ENCODE results near the gene TMEM179. TPM values are rescaled to one million over a fixed set of nuclear protein-coding genes. Genes with fewer than 3 reads are reported as not detected.

Gene TMEM179
- total and polyA plus RNA-seq, 9 donors, result 0.38 to 0.95 (median 0.61) TPM

DNA sequence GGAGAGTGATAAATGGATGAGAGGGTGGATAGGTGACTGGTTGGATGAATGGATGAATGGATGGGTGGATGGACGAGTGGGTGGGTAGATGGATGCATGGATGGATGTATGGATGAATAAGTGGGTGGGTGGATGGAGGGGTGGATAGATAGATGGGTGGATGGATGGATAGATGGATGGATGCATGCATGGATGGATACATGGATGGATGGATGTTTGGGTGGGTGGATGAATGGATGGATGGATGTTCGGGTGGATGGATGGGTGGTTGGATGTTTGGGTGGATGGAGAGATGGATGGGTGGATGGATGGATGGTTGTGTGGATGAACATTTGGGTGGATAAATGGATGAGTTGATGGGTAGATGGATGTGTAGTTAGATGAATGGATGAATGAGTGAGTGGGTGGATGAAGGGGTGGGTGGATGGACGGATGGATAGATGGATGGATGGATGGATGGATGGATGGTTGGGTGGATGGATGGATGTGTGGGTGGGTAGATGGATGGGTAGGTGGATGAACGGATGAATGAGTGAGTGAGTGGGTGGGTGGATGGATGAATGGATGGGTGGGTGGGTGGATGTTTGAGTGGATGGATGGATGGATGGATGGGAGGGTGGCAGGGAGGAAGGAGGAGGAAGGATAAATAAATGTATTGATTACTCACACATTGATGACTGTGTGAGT is 9.7 kb upstream of the TMEM179 start:
- H3K36me3 ChIP-seq (ENCODE audit: control insufficient read depth, insufficient read depth, low read length), result no peaks in the 10 kb centered on the region
- WGBS (ENCODE audit: insufficient coverage), result 66% methylated on average over 4 of the region's 4 CpGs
- no peak overlapping the region for H3K4me3 ChIP-seq (ENCODE audit: low read length)
- no peak for DNase-seq
- H3K4me1 ChIP-seq (ENCODE audit: control insufficient read depth, insufficient read depth, low read length), result no peaks in the 10 kb centered on the region
- H3K27me3 ChIP-seq (ENCODE audit: control insufficient read depth, insufficient read depth, low read length), result peaks cover 12% of the 10 kb centered on the region
- H3K9me3 ChIP-seq (replicated peaks; ENCODE audit: control insufficient read depth, low read depth, low read length), result no peaks in the 10 kb centered on the region
- no peak overlapping the region for H3K27ac ChIP-seq (ENCODE audit: low read length)

DNA sequence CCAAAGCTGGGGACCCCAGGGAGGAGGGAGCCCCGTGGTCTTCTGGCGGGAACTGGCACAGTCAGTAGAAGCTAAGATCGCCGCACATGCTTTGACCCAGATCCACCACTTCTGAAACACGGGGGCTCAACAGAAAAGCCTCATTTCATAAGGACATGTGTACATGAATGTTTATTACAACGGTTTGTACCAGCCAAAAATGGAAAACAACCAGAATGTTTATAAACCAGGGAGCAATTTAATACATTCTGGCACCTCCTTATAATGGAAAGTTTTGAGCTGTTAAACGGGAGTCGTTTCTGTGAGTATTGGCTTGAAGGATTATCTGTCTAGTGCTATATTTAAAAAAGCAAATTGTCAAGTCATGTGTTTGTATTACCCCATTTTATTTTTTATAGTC is 7.3 kb upstream of the TMEM179 start:
- H3K27me3 ChIP-seq (ENCODE audit: control insufficient read depth, insufficient read depth, low read length), result peaks cover 15% of the 10 kb centered on the region
- DNase-seq, result no peak
- no peaks in the 10 kb centered on the region for H3K4me1 ChIP-seq (ENCODE audit: control insufficient read depth, insufficient read depth, low read length)
- H3K4me3 ChIP-seq (ENCODE audit: low read length), result no peak overlapping the region
- H3K9me3 ChIP-seq (replicated peaks; ENCODE audit: control insufficient read depth, low read depth, low read length), result no peaks in the 10 kb centered on the region
- H3K27ac ChIP-seq (ENCODE audit: low read length), result no peak overlapping the region
- WGBS (ENCODE audit: insufficient coverage), result 90% methylated on average over 2 of the region's 8 CpGs
- no peaks in the 10 kb centered on the region for H3K36me3 ChIP-seq (ENCODE audit: control insufficient read depth, insufficient read depth, low read length)

DNA sequence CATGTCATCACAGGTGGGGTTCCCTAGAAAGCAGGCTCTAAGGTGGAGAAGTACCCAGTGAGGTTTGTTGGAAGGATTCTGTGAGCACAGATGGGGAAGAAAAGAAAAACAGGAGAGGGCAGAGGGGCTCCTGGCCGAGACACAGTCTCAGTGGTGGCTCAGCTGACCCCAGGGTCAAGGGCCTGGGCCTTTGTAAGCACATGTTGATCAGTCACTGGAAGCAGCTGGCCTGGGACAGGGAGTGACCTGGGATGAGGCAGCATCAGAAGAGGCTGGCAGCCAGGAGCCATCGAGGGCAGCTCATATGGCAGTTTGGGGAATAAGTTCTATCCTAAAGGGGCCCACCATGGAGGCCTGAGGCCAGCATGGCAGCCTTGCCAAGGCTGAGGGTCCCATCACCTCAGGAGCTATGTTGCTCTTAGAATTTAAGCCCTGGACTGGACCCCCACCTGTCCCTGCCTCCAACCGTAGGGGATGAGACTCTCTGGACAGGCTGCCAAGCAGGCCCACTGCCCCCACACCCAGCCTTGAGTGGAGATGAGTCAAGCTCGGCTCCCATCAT is 6.3 kb upstream of the TMEM179 start:
- Histone ChIP-seq H3K27ac (ENCODE audit: low read length) (no peak overlapping the region), H3K9me3 (replicated peaks; ENCODE audit: control insufficient read depth, low read depth, low read length) (no peaks in the 10 kb centered on the region), H3K27me3 (ENCODE audit: control insufficient read depth, insufficient read depth, low read length) (peaks cover 21% of the 10 kb centered on the region), H3K4me3 (ENCODE audit: low read length) (no peak overlapping the region), H3K36me3 (ENCODE audit: control insufficient read depth, insufficient read depth, low read length) (no peaks in the 10 kb centered on the region), H3K4me1 (ENCODE audit: control insufficient read depth, insufficient read depth, low read length) (no peaks in the 10 kb centered on the region)
- 64% methylated on average over 4 of the region's 4 CpGs for WGBS (ENCODE audit: insufficient coverage)
- DNase-seq, result no peak

DNA sequence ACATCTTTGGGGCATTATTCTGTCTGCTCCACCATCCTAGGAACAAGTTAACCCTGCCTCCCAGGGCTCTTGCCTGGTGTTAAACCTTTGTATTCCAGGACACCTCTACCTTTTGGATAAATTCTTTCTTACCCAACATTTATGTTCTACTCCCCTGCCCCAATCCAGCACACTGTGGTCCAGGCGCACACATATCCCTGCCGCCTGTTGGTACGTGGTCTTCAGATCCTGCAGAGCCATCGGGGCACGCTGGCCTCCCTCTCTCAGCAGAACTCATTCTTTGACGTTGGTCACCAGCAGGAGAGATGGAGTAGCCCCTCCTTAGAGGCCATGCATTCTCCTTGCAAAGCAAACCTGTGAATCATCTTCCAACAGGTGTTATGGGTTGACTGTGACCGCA is 5.1 kb upstream of the TMEM179 start:
- H3K9me3 ChIP-seq (replicated peaks; ENCODE audit: control insufficient read depth, low read depth, low read length), result no peaks in the 10 kb centered on the region
- H3K4me1 ChIP-seq (ENCODE audit: control insufficient read depth, insufficient read depth, low read length), result peaks cover 2% of the 10 kb centered on the region
- DNase-seq, result no peak
- no peak overlapping the region for H3K4me3 ChIP-seq (ENCODE audit: low read length)
- no peaks in the 10 kb centered on the region for H3K36me3 ChIP-seq (ENCODE audit: control insufficient read depth, insufficient read depth, low read length)
- WGBS (ENCODE audit: insufficient coverage), result 84% methylated on average over 5 of the region's 7 CpGs
- peaks cover 28% of the 10 kb centered on the region for H3K27me3 ChIP-seq (ENCODE audit: control insufficient read depth, insufficient read depth, low read length)
- no peak overlapping the region for H3K27ac ChIP-seq (ENCODE audit: low read length)

DNA sequence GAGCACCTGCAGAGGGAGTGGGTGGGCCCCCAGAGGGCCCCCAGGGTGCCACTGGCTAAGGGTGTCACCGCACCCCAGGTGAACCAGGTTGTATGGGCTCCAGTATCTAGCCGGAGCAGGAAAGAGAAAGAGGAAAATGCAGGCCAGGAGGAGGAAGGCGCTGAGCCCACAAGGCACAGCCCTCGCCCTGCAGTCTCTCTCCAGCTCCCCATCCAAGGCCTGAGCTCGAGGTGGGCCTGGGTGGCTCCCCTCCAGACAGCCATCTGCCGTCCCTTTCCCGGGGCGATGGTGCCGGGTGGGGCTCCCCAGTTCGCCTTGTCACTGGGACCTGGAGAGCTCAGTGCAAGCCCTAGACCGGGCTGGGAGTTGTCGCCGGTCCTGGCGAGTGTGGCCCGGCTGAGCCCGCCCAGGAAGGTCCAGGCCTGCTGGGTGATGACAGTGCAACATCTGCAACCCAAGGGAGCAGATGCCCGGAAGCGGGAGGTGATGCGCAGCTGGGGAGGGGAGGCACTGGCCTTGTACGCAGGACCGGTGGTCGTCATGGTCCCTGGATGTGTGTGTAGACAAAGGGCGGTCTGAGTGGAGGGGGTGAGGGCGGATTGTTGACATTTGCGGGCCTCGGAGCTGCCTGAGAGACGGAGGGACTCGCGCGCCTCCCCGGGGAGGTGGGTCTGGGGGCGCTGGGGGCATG is 716 bp downstream of the TMEM179 start:
- H3K27me3 ChIP-seq (ENCODE audit: control insufficient read depth, insufficient read depth, low read length), result peaks cover 41% of the 10 kb centered on the region
- H3K9me3 ChIP-seq (replicated peaks; ENCODE audit: control insufficient read depth, low read depth, low read length), result no peaks in the 10 kb centered on the region
- no peak overlapping the region for H3K27ac ChIP-seq (ENCODE audit: low read length)
- no peaks in the 10 kb centered on the region for H3K36me3 ChIP-seq (ENCODE audit: control insufficient read depth, insufficient read depth, low read length)
- peaks cover 20% of the 10 kb centered on the region for H3K4me1 ChIP-seq (ENCODE audit: control insufficient read depth, insufficient read depth, low read length)
- no peak for DNase-seq
- H3K4me3 ChIP-seq (ENCODE audit: low read length), result no peak overlapping the region
- 26% methylated on average over 22 of the region's 32 CpGs for WGBS (ENCODE audit: insufficient coverage)

DNA sequence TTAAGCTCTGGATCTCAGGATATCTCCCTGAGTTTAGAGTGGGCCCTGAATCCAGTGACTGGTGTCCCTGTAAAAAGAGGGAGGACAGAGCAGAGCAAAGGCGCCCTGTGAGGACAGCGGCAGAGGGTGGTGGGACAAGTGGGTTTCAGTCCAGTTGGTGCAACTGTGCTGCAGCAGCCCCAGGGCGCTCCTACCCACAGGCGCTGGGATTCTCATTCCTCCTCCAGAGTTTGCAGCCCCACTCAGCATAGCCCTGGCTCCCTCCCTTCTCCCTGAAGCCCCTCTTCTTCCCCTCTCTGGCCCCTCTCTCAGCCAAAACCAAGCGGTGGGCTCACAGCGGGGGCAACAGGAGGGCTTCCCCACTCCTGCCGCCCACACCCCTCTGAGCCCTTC is 1.6 kb downstream of the TMEM179 start:
- Histone ChIP-seq H3K4me1 (ENCODE audit: control insufficient read depth, insufficient read depth, low read length) (peaks cover 29% of the 10 kb centered on the region), H3K27me3 (ENCODE audit: control insufficient read depth, insufficient read depth, low read length) (peaks cover 39% of the 10 kb centered on the region), H3K27ac (ENCODE audit: low read length) (no peak overlapping the region), H3K9me3 (replicated peaks; ENCODE audit: control insufficient read depth, low read depth, low read length) (no peaks in the 10 kb centered on the region), H3K4me3 (ENCODE audit: low read length) (no peak overlapping the region), H3K36me3 (ENCODE audit: control insufficient read depth, insufficient read depth, low read length) (no peaks in the 10 kb centered on the region)
- WGBS (ENCODE audit: insufficient coverage), result 74% methylated on average over 2 of the region's 7 CpGs
- no peak for DNase-seq

DNA sequence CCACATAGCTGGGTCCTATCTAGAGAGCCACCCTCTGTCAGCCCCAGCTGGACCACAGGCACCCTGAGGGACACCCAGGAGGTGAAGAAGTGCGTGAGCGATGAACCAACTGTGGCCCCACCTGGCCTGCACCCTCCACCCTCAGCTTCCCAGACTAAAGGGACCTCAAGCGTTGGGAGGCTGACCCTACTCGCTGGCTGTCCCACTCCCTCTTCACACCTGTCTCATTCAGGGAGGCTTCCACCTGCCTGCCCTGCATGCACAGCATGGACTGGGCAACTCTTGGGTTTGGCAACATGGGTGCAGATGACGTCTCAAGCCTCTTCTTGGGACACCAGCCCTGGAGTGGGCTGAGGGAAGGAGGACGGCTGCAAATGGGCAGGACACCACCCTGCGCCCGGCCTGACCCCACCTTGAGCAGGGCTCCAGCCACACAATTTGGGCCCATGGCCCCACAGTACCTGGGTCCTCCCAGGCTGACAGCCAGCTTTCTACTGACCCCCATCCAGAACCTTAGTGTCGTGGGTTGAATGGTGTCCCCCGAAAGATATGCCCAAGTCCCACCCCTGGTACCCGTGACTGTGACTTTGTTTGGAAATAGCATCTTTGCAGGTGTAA is 2.1 kb downstream of the TMEM179 start:
- no peak for DNase-seq
- Histone ChIP-seq H3K27me3 (ENCODE audit: control insufficient read depth, insufficient read depth, low read length) (peaks cover 41% of the 10 kb centered on the region), H3K9me3 (replicated peaks; ENCODE audit: control insufficient read depth, low read depth, low read length) (no peaks in the 10 kb centered on the region), H3K36me3 (ENCODE audit: control insufficient read depth, insufficient read depth, low read length) (no peaks in the 10 kb centered on the region), H3K4me1 (ENCODE audit: control insufficient read depth, insufficient read depth, low read length) (peaks cover 33% of the 10 kb centered on the region), H3K27ac (ENCODE audit: low read length) (no peak overlapping the region), H3K4me3 (ENCODE audit: low read length) (no peak overlapping the region)
- WGBS (ENCODE audit: insufficient coverage), result 84% methylated on average over 10 of the region's 11 CpGs

DNA sequence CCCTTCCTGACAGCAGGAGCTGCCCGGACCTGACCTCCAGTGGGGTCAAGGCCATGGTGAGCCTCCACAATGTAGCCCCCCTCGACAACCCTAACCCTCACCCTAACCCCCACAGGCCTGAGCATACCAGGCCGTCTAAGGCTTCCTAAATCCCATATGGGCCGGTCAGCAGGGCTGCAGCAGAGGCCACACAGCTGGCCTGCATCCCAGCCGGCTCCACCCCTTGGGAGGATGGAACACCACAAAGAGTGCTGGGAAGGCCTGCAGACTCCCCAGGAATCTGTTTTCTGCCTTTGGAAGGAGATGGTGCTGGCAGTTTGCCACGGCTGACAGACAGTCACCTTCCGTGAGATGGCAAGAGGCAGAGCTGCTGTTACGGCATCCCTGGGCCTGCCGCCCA is 2.8 kb downstream of the TMEM179 start:
- H3K4me3 ChIP-seq (ENCODE audit: low read length), result no peak overlapping the region
- 23% methylated on average over 7 of the region's 9 CpGs for WGBS (ENCODE audit: insufficient coverage)
- peaks cover 33% of the 10 kb centered on the region for H3K4me1 ChIP-seq (ENCODE audit: control insufficient read depth, insufficient read depth, low read length)
- DNase-seq, result no peak
- no peaks in the 10 kb centered on the region for H3K36me3 ChIP-seq (ENCODE audit: control insufficient read depth, insufficient read depth, low read length)
- H3K27me3 ChIP-seq (ENCODE audit: control insufficient read depth, insufficient read depth, low read length), result peaks cover 40% of the 10 kb centered on the region
- no peak overlapping the region for H3K27ac ChIP-seq (ENCODE audit: low read length)
- H3K9me3 ChIP-seq (replicated peaks; ENCODE audit: control insufficient read depth, low read depth, low read length), result no peaks in the 10 kb centered on the region

DNA sequence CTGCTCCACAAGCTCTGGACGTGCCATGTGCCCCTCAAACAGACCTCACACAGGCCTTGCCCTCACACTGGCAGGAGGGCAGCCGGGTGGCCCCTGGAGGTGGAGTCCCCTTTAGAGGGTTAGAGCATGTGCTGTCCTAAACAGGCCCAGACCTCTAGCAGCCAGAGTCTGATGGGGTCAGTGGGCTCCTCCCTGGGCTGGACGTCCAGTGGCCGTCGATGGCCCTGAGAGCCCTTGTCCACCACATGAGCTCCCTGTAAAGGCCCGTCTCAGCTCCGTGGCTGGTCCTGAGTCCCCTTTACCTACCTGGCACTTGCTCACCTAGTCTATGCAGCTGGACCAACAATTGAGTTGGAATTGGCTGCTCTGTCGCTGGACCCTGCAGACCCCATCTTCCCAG is 3.8 kb downstream of the TMEM179 start:
- peaks cover 35% of the 10 kb centered on the region for H3K27me3 ChIP-seq (ENCODE audit: control insufficient read depth, insufficient read depth, low read length)
- no peak for DNase-seq
- no peaks in the 10 kb centered on the region for H3K36me3 ChIP-seq (ENCODE audit: control insufficient read depth, insufficient read depth, low read length)
- no peak overlapping the region for H3K27ac ChIP-seq (ENCODE audit: low read length)
- WGBS (ENCODE audit: insufficient coverage), result 86% methylated on average over 6 of the region's 8 CpGs
- peaks cover 33% of the 10 kb centered on the region for H3K4me1 ChIP-seq (ENCODE audit: control insufficient read depth, insufficient read depth, low read length)
- H3K9me3 ChIP-seq (replicated peaks; ENCODE audit: control insufficient read depth, low read depth, low read length), result no peaks in the 10 kb centered on the region
- H3K4me3 ChIP-seq (ENCODE audit: low read length), result no peak overlapping the region

DNA sequence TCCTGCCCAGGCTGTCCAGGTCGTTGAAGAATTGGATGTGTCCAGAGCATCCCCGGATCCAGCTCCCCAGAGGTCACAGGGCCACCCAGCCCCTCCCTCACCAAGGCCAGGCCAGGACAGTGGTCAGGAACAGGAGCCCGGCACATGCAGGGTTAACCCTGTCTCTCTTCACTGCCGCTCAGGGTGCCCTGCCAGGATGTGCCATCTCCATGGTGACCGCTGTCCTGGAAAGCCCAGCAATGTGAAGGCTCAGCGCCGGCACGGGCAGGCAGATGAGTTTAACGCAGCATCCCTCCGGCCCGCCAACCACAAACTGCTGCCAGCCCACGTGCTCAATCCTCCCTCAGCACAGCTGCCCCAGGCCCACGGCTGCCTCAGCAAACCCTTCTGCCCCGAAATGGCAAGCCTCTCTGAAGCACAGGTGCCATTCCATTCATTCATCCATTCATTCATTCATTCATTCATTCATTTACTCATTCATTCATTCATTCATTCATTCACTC is 4.4 kb downstream of the TMEM179 start:
- Histone ChIP-seq H3K27ac (ENCODE audit: low read length) (no peak overlapping the region), H3K27me3 (ENCODE audit: control insufficient read depth, insufficient read depth, low read length) (peaks cover 33% of the 10 kb centered on the region), H3K36me3 (ENCODE audit: control insufficient read depth, insufficient read depth, low read length) (no peaks in the 10 kb centered on the region), H3K4me1 (ENCODE audit: control insufficient read depth, insufficient read depth, low read length) (peaks cover 33% of the 10 kb centered on the region), H3K4me3 (ENCODE audit: low read length) (no peak overlapping the region), H3K9me3 (replicated peaks; ENCODE audit: control insufficient read depth, low read depth, low read length) (no peaks in the 10 kb centered on the region)
- peak; percentile 66 for DNase-seq
- WGBS (ENCODE audit: insufficient coverage), result 24% methylated on average over 14 of the region's 14 CpGs

Measured in muscle of leg (tissue), 11 donors.